Measurements from ENCODE around the gene CDX2.

Gene CDX2

DNA sequence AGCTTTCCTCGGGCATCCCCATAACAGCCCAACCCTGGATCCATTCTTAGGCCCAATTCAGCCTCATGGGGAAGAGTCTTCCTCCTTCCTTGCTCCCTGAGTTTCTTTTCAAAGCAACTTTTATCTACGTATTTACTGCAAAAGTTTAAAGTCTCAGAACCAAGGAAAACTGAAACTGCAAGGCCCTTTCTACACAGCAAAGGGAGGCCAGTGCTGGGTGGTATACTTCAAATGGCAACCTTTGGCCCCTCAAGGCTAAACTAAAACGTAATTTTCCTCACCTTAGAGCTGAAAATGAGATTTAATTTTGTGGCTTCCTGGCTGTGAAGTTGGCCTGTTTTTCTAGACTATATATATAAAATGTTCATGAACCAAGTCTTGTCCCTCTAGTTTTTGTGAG, 5.6 kb downstream of the CDX2 start:
- no peaks in the 10 kb centered on the region for H3K79me2 ChIP-seq (ENCODE audit: low read length)
- no peak overlapping the region for H3K27ac ChIP-seq (ENCODE audit: low read length)
- H3K9ac ChIP-seq (ENCODE audit: low read length): no peak overlapping the region
- no peaks in the 10 kb centered on the region for H3K4me1 ChIP-seq (ENCODE audit: low read length)
- H3K36me3 ChIP-seq (replicated peaks; ENCODE audit: low read depth, low read length): no peaks in the 10 kb centered on the region
- no peaks in the 10 kb centered on the region for H3K27me3 ChIP-seq (ENCODE audit: low read depth, low read length)
- no peak overlapping the region for H3K4me3 ChIP-seq (ENCODE audit: low read length)
- H4K20me1 ChIP-seq (ENCODE audit: insufficient read depth, low read length): no peaks in the 10 kb centered on the region
- TF ChIP-seq, protein P1, sequence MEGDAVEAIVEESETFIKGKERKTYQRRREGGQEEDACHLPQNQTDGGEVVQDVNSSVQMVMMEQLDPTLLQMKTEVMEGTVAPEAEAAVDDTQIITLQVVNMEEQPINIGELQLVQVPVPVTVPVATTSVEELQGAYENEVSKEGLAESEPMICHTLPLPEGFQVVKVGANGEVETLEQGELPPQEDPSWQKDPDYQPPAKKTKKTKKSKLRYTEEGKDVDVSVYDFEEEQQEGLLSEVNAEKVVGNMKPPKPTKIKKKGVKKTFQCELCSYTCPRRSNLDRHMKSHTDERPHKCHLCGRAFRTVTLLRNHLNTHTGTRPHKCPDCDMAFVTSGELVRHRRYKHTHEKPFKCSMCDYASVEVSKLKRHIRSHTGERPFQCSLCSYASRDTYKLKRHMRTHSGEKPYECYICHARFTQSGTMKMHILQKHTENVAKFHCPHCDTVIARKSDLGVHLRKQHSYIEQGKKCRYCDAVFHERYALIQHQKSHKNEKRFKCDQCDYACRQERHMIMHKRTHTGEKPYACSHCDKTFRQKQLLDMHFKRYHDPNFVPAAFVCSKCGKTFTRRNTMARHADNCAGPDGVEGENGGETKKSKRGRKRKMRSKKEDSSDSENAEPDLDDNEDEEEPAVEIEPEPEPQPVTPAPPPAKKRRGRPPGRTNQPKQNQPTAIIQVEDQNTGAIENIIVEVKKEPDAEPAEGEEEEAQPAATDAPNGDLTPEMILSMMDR (IDR thresholded peaks at IDR 0.05; ENCODE audit: low read depth, low read length): no peak
- TF ChIP-seq EZH2phosphoT487 (IDR thresholded peaks at IDR 0.05; ENCODE audit: low read depth): no peak
- H2AFZ ChIP-seq (ENCODE audit: low read depth, low read length): no peak overlapping the region
- no peaks in the 10 kb centered on the region for H3K9me3 ChIP-seq (ENCODE audit: insufficient read depth, low read length)
- no peak overlapping the region for H3K4me2 ChIP-seq (ENCODE audit: low read length)

GRCh38 chr13:27962982-27963381, 6.1 kb downstream of the CDX2 start:
- Histone ChIP-seq H3K27me3 (ENCODE audit: low read depth, low read length) (no peaks in the 10 kb centered on the region), H3K36me3 (replicated peaks; ENCODE audit: low read depth, low read length) (no peaks in the 10 kb centered on the region), H3K9me3 (ENCODE audit: insufficient read depth, low read length) (no peaks in the 10 kb centered on the region), H3K27ac (ENCODE audit: low read length) (no peak overlapping the region), H3K4me2 (ENCODE audit: low read length) (no peak overlapping the region), H3K9ac (ENCODE audit: low read length) (no peak overlapping the region), H3K4me1 (ENCODE audit: low read length) (no peaks in the 10 kb centered on the region), H3K4me3 (ENCODE audit: low read length) (no peak overlapping the region), H4K20me1 (ENCODE audit: insufficient read depth, low read length) (no peaks in the 10 kb centered on the region), H3K79me2 (ENCODE audit: low read length) (no peaks in the 10 kb centered on the region), H2AFZ (ENCODE audit: low read depth, low read length) (no peak overlapping the region)
- TF ChIP-seq, protein P1 (IDR thresholded peaks at IDR 0.05; ENCODE audit: low read depth, low read length): no peak
- TF ChIP-seq EZH2phosphoT487 (IDR thresholded peaks at IDR 0.05; ENCODE audit: low read depth): no peak

DNA sequence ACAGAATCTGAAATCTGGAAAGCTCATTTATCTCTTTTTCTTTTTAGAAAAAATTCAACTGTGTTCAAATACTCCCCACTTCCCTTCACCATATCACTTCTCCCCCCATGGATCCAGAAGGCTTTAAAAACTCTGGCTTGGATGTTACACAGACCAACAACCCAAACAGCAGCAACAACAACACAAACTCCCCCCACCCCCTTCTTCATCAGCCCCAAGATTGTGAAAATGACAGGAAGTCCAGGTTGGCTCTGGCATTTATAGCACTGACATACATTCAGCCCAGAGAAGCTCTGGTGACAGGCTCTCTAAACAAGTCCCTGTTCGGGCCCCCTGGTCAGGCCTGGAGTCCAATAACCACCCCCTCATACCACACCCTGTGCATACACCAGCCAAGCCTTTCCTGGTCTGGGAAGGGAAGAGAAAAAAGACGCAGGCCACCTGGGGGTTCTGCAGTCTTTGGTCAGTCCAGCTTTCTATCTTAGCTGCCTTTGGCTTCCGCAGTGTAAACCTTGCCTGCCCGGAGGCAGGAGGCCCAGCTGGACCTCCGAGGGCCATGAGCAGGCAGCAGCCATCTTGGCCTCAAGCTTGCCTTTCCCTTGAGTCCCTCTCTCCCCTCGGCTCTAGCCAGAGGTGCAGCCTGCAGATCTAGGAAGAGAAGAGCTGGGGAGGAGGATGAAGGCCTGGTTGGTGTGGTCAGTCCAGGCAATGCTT, 6.8 kb downstream of the CDX2 start:
- Histone ChIP-seq H3K9me3 (ENCODE audit: insufficient read depth, low read length) (no peaks in the 10 kb centered on the region), H3K27me3 (ENCODE audit: low read depth, low read length) (no peaks in the 10 kb centered on the region), H4K20me1 (ENCODE audit: insufficient read depth, low read length) (no peaks in the 10 kb centered on the region)

More for the DNA sequence above, 6.8 kb downstream of the CDX2 start:
- Histone ChIP-seq H3K4me3 (ENCODE audit: low read length) (no peak overlapping the region), H3K36me3 (replicated peaks; ENCODE audit: low read depth, low read length) (no peaks in the 10 kb centered on the region), H3K4me2 (ENCODE audit: low read length) (no peak overlapping the region), H3K9ac (ENCODE audit: low read length) (no peak overlapping the region), H3K79me2 (ENCODE audit: low read length) (no peaks in the 10 kb centered on the region), H3K4me1 (ENCODE audit: low read length) (no peaks in the 10 kb centered on the region), H2AFZ (ENCODE audit: low read depth, low read length) (no peak overlapping the region), H3K27ac (ENCODE audit: low read length) (no peak overlapping the region)
- no peak for TF ChIP-seq EZH2phosphoT487 (IDR thresholded peaks at IDR 0.05; ENCODE audit: low read depth)
- TF ChIP-seq, protein P1 (IDR thresholded peaks at IDR 0.05; ENCODE audit: low read depth, low read length): no peak

Data from OCI-LY3 (cell line).